Adrenal gland (tissue), 5 donors: ENCODE measurements around the gene PRSS53.

ENCODE experiments used
- POLR2A ChIP-seq, 2 donors: fragments of 450-650 bp; IDR thresholded peaks; one replicate each; pipeline ENCODE4 v1.6.1; 2017; ENCODE audit warnings: antibody characterized with exemption in 2 of 2, mild to moderate bottlenecking in 2 of 2, moderate library complexity in 1 of 2
- TF ChIP-seq, protein P1 (sequence below), 6 experiments: fragments of 450-650 bp in 4 of 6; fragments of 200-600 bp in 2 of 6; sonication (generic) in 1 of 6; IDR thresholded peaks; 1 replicate in 5 of 6; 2 replicates in 1 of 6; pipeline versions ENCODE4 v1.5.1 to v1.8.0; 2016 to 2021; ENCODE audit warnings: antibody characterized with exemption in 6 of 6, mild to moderate bottlenecking in 2 of 6, moderate library complexity in 1 of 6
- donor health status: DM: no; HTN: no; CAD: no.

DNA sequence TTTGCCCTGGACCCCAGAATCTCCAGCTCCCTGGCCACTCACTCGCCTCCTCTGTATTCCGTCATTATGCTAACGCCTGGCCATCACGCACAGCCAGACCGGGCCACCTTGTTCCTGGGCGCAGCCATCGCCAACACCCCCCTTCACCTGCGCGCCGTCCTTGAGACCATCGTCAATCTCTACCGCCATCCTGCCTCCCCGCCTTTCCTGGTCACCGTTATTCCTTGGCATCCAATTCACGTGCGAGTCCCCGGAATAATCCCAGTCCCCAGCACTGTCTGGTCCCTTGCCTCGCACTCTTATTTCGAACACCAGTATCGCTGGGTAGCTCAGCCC, 5.3 kb upstream of the PRSS53 start:
- TF ChIP-seq, protein P1, sequence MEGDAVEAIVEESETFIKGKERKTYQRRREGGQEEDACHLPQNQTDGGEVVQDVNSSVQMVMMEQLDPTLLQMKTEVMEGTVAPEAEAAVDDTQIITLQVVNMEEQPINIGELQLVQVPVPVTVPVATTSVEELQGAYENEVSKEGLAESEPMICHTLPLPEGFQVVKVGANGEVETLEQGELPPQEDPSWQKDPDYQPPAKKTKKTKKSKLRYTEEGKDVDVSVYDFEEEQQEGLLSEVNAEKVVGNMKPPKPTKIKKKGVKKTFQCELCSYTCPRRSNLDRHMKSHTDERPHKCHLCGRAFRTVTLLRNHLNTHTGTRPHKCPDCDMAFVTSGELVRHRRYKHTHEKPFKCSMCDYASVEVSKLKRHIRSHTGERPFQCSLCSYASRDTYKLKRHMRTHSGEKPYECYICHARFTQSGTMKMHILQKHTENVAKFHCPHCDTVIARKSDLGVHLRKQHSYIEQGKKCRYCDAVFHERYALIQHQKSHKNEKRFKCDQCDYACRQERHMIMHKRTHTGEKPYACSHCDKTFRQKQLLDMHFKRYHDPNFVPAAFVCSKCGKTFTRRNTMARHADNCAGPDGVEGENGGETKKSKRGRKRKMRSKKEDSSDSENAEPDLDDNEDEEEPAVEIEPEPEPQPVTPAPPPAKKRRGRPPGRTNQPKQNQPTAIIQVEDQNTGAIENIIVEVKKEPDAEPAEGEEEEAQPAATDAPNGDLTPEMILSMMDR (IDR thresholded peaks at IDR 0.05) = no peak
- no peak for TF ChIP-seq POLR2A (IDR thresholded peaks at IDR 0.05)
